NCI-H2171 (cell line): Measurements from ENCODE around the gene PIK3CD.
"Not testable (repeated sequence)": the region's sequence is repeated elsewhere in the genome, so short reads cannot be mapped to it uniquely, and the experiment has no call there.

Experiments used
- DNase-seq: peaks from one replicate; lab custom pipeline; 2025; lab: John Stamatoyannopoulos, UW

The PIK3CD gene

GRCh38 chr1:9621032-9621431, 30.5 kb upstream of the PIK3CD start:
- no peak for DNase-seq

- no peak for DNase-seq
Measured at GRCh38 chr1:9624081-9624480, 27.4 kb upstream of the PIK3CD start.

- DNase-seq = not testable (repeated sequence)
Measured at GRCh38 chr1:9625030-9625429, 26.5 kb upstream of the PIK3CD start.

GRCh38 chr1:9626201-9626608, 25.3 kb upstream of the PIK3CD start:
- DNase-seq = no peak

GRCh38 chr1:9628541-9629444, 22.7 kb upstream of the PIK3CD start:
- no peak for DNase-seq

- DNase-seq = no peak
Measured at GRCh38 chr1:9629445-9630201, 21.9 kb upstream of the PIK3CD start.

GRCh38 chr1:9630331-9631111, 21.0 kb upstream of the PIK3CD start:
- DNase-seq = no peak

GRCh38 chr1:9631613-9632012, 19.9 kb upstream of the PIK3CD start:
- DNase-seq = no peak

- no peak for DNase-seq
Measured at GRCh38 chr1:9633493-9633892, 18.0 kb upstream of the PIK3CD start.

GRCh38 chr1:9634582-9634981, 16.9 kb upstream of the PIK3CD start:
- DNase-seq = no peak

GRCh38 chr1:9639227-9639626, 12.3 kb upstream of the PIK3CD start:
- DNase-seq = no peak

GRCh38 chr1:9643351-9644256, 7.9 kb upstream of the PIK3CD start:
- DNase-seq = no peak

- DNase-seq = no peak
Measured at GRCh38 chr1:9646037-9646436, 5.5 kb upstream of the PIK3CD start.

- no peak for DNase-seq
Measured at GRCh38 chr1:9648171-9648570, 3.4 kb upstream of the PIK3CD start.

GRCh38 chr1:9649769-9650168, 1.8 kb upstream of the PIK3CD start:
- DNase-seq = no peak

GRCh38 chr1:9651220-9651564, 339 bp upstream of the PIK3CD start:
- no peak for DNase-seq

GRCh38 chr1:9652379-9653209, 1.1 kb downstream of the PIK3CD start:
- no peak for DNase-seq

- DNase-seq = no peak
Measured at GRCh38 chr1:9653210-9653490, 1.6 kb downstream of the PIK3CD start.

GRCh38 chr1:9653491-9654050, 2.0 kb downstream of the PIK3CD start:
- DNase-seq = no peak

- DNase-seq = no peak
Measured at GRCh38 chr1:9654051-9654833, 2.7 kb downstream of the PIK3CD start.
